ENCODE measurements around the gene CAMK1G. TPM values are rescaled to one million over a fixed set of nuclear protein-coding genes. Genes with fewer than 3 reads are reported as not detected.

Gene CAMK1G
- total and polyA plus RNA-seq, 7 donors = 0.04 to 1.4 (median 0.46) TPM; not detected in 3

- DNase-seq (no peak), ATAC-seq (no peak)
- Histone ChIP-seq H3K4me1 (peaks cover 71% of the 10 kb centered on the region), H3K4me3 (no peak overlapping the region), H3K9me3 (no peaks in the 10 kb centered on the region), H3K27me3 (ENCODE audit: insufficient read depth in 3 of 3, low read length in 2 of 3) (no peaks in the 10 kb centered on the region), H3K27ac (peak overlapping the region; percentile 66), H3K36me3 (ENCODE audit: insufficient read depth in 1 of 2, low read depth in 1 of 2) (no peaks in the 10 kb centered on the region)
- no peak for TF ChIP-seq CTCF (IDR thresholded peaks at IDR 0.05)
- WGBS, 3 donors = 87 to 92% (median 88%) methylated on average over 24 of the region's 24 CpGs
- intact Hi-C loops (cut with DNase I) = no loop called here
Observed at GRCh38 chr1:209622841-209623829, 39.6 kb downstream of the CAMK1G start.

- H3K36me3 ChIP-seq (ENCODE audit: insufficient read depth in 1 of 2, low read depth in 1 of 2) = no peaks in the 10 kb centered on the region
- H3K9me3 ChIP-seq = no peaks in the 10 kb centered on the region
- TF ChIP-seq CTCF (IDR thresholded peaks at IDR 0.05) = peak; percentile 9
- peak overlapping the region; percentile 96 for H3K27ac ChIP-seq
- intact Hi-C loops (cut with DNase I) = loop anchor here in 1 of 2 donors (5.0 kb wide), 2 partner anchors 67 to 122 kb away; no protein-coding TSS in a partner anchor
- 44 to 54% (median 50%) methylated on average over 15 of the region's 15 CpGs for WGBS, 3 donors
- peaks cover 57% of the 10 kb centered on the region for H3K4me1 ChIP-seq
- H3K27me3 ChIP-seq (ENCODE audit: insufficient read depth in 3 of 3, low read length in 2 of 3) = no peaks in the 10 kb centered on the region
- DNase-seq = peak; percentile 64 to 88
- peak overlapping the region; percentile 50 for H3K4me3 ChIP-seq
- ATAC-seq = peak; percentile 86 to 91 (median 87)
Observed at GRCh38 chr1:209624558-209625549, 41.3 kb downstream of the CAMK1G start.

GRCh38 chr1:209625791-209626285 lies 42.3 kb downstream of the CAMK1G start:
- peak overlapping the region; percentile 96 for H3K27ac ChIP-seq
- ATAC-seq (peak; percentile 46 to 70 (median 66)), DNase-seq (peak in 1 of 2 donors; percentile 64)
- H3K4me3 ChIP-seq = peak overlapping the region; percentile 50
- intact Hi-C loops (cut with DNase I) = loop anchor here (2.0 to 5.0 kb wide), 4 partner anchors 23 to 121 kb away; no protein-coding TSS in a partner anchor
- H3K4me1 ChIP-seq = peaks cover 51% of the 10 kb centered on the region
- no peaks in the 10 kb centered on the region for H3K9me3 ChIP-seq
- WGBS, 3 donors = 27 to 52% (median 37%) methylated on average over 18 of the region's 18 CpGs
- H3K36me3 ChIP-seq (ENCODE audit: insufficient read depth in 1 of 2, low read depth in 1 of 2) = no peaks in the 10 kb centered on the region
- no peak for TF ChIP-seq CTCF (IDR thresholded peaks at IDR 0.05)
- H3K27me3 ChIP-seq (ENCODE audit: insufficient read depth in 3 of 3, low read length in 2 of 3) = no peaks in the 10 kb centered on the region

GRCh38 chr1:209626346-209627026 lies 43.0 kb downstream of the CAMK1G start:
- no peaks in the 10 kb centered on the region for H3K9me3 ChIP-seq
- peak overlapping the region; percentile 96 for H3K27ac ChIP-seq
- intact Hi-C loops (cut with DNase I) = loop anchor here (2.0 to 5.0 kb wide), 4 partner anchors 24 to 121 kb away; no protein-coding TSS in a partner anchor
- WGBS, 3 donors = 55 to 80% (median 57%) methylated on average over 19 of the region's 19 CpGs
- H3K4me1 ChIP-seq = peaks cover 51% of the 10 kb centered on the region
- no peaks in the 10 kb centered on the region for H3K36me3 ChIP-seq (ENCODE audit: insufficient read depth in 1 of 2, low read depth in 1 of 2)
- H3K27me3 ChIP-seq (ENCODE audit: insufficient read depth in 3 of 3, low read length in 2 of 3) = no peaks in the 10 kb centered on the region
- no peak for TF ChIP-seq CTCF (IDR thresholded peaks at IDR 0.05)
- no peak for DNase-seq
- H3K4me3 ChIP-seq = peak overlapping the region; percentile 50
- no peak for ATAC-seq

Data from psoas muscle (tissue), 8 donors.